ENCODE results near the gene ACP6. TPM values are rescaled to one million over a fixed set of nuclear protein-coding genes. Genes with fewer than 3 reads are reported as not detected.

Gene ACP6
- total RNA-seq, 1 experiment from 2014 or later = 14.4 TPM

DNA sequence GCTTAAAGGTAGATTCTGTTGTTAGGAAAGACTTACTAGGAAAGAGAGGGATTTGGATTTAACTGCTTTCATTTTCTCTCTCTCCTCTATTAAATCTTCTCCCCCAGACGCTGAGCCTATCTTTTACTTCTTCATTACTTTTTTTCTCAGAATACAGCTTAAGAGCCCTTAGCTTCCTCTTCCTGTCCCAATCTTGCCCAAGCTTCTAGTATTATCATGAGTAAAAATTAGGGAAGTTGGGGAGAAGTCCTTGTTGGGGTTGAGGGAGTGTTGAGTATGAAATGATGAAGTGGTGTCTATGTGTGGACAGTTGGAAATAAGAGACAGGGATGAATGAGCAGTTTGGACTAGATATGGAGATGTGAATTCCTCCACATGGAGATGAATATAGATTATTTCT, 35.0 kb downstream of the ACP6 start:
- no peak for TF ChIP-seq EZH2 (IDR thresholded peaks at IDR 0.05; ENCODE audit: borderline replicate concordance, low read depth, low read length, poor library complexity, severe bottlenecking)
- TF ChIP-seq, protein P1, sequence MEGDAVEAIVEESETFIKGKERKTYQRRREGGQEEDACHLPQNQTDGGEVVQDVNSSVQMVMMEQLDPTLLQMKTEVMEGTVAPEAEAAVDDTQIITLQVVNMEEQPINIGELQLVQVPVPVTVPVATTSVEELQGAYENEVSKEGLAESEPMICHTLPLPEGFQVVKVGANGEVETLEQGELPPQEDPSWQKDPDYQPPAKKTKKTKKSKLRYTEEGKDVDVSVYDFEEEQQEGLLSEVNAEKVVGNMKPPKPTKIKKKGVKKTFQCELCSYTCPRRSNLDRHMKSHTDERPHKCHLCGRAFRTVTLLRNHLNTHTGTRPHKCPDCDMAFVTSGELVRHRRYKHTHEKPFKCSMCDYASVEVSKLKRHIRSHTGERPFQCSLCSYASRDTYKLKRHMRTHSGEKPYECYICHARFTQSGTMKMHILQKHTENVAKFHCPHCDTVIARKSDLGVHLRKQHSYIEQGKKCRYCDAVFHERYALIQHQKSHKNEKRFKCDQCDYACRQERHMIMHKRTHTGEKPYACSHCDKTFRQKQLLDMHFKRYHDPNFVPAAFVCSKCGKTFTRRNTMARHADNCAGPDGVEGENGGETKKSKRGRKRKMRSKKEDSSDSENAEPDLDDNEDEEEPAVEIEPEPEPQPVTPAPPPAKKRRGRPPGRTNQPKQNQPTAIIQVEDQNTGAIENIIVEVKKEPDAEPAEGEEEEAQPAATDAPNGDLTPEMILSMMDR (conservative IDR thresholded peaks at IDR 0.05; ENCODE audit: low read depth, low read length) = no peak
- POLR2A ChIA-PET (ENCODE audit: low non-redundant PET) = no interaction called here
- intact Hi-C loops (cut with micrococcal nuclease; ENCODE audit: unreplicated experiment) = no loop called here
- H3K9me3 ChIP-seq (ENCODE audit: low read depth, low read length, poor library complexity, severe bottlenecking) = no peaks in the 10 kb centered on the region
- no peaks in the 10 kb centered on the region for H3K36me3 ChIP-seq (ENCODE audit: insufficient read depth, low read length, poor library complexity, severe bottlenecking)
- H3K4me3 ChIP-seq (ENCODE audit: low read depth, low read length, poor library complexity, severe bottlenecking) = no peak overlapping the region
- CTCF ChIA-PET = no interaction called here
- no peaks in the 10 kb centered on the region for H3K4me1 ChIP-seq (ENCODE audit: insufficient read depth, low read length, poor library complexity, severe bottlenecking)
- no peak for DNase-seq (ENCODE audit: low spot score)
- no TSS peak for BruUV-seq (replicated peaks)
- no peak overlapping the region for H3K27ac ChIP-seq (ENCODE audit: low read depth, low read length, poor library complexity, severe bottlenecking)
- H3K27me3 ChIP-seq (replicated peaks; ENCODE audit: insufficient read depth, low read depth, low read length, poor library complexity) = no peaks in the 10 kb centered on the region

DNA sequence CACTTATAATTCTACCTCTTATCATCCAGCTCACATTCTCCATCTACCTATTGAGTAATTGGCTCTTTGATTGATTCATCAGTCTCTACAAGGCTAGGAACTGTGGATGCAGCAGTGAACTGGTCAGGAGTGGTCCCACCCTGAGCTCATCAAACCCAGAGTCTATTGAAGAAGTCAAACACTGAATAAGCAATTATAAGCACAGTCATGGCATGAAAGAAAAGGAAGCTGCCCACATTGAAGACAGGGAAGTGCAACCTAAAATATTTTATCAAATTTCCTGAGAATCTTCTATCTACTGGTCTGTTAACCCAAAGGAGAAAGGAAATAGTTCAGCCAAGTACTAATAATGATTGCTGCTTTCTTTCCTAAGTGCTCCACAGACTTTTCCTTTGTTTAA, 35.7 kb downstream of the ACP6 start:
- Histone ChIP-seq H3K4me3 (ENCODE audit: low read depth, low read length, poor library complexity, severe bottlenecking) (no peak overlapping the region), H3K27ac (ENCODE audit: low read depth, low read length, poor library complexity, severe bottlenecking) (no peak overlapping the region), H3K4me1 (ENCODE audit: insufficient read depth, low read length, poor library complexity, severe bottlenecking) (no peaks in the 10 kb centered on the region), H3K27me3 (replicated peaks; ENCODE audit: insufficient read depth, low read depth, low read length, poor library complexity) (no peaks in the 10 kb centered on the region), H3K36me3 (ENCODE audit: insufficient read depth, low read length, poor library complexity, severe bottlenecking) (no peaks in the 10 kb centered on the region), H3K9me3 (ENCODE audit: low read depth, low read length, poor library complexity, severe bottlenecking) (no peaks in the 10 kb centered on the region)
- no peak for DNase-seq (ENCODE audit: low spot score)
- no TSS peak for BruUV-seq (replicated peaks)
- ChIA-PET POLR2A (ENCODE audit: low non-redundant PET) (no interaction called here), CTCF (no interaction called here)
- no peak for TF ChIP-seq EZH2 (IDR thresholded peaks at IDR 0.05; ENCODE audit: borderline replicate concordance, low read depth, low read length, poor library complexity, severe bottlenecking)
- TF ChIP-seq, protein P1 (conservative IDR thresholded peaks at IDR 0.05; ENCODE audit: low read depth, low read length) = no peak
- intact Hi-C loops (cut with micrococcal nuclease; ENCODE audit: unreplicated experiment) = no loop called here

DNA sequence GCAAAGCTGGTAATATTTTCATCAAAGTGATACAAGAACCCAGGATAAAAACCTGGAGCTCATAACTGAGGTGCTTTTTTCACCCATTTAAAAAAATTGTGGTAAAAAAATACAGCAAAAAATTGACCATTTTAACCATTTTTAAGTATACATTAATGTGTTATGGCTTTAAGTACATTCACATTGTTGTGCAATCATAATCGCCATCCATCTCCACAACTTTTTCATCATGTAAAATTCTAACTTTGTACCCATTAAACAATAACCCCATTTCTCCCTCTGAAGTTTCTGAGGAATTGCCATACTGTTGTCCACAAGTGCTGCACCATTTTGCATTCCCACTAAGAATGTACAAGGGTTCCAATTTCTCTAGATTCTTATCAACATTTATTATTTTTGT, 36.6 kb downstream of the ACP6 start:
- Histone ChIP-seq H3K36me3 (ENCODE audit: insufficient read depth, low read length, poor library complexity, severe bottlenecking) (no peaks in the 10 kb centered on the region), H3K27me3 (replicated peaks; ENCODE audit: insufficient read depth, low read depth, low read length, poor library complexity) (no peaks in the 10 kb centered on the region), H3K4me1 (ENCODE audit: insufficient read depth, low read length, poor library complexity, severe bottlenecking) (no peaks in the 10 kb centered on the region), H3K27ac (ENCODE audit: low read depth, low read length, poor library complexity, severe bottlenecking) (no peak overlapping the region), H3K9me3 (ENCODE audit: low read depth, low read length, poor library complexity, severe bottlenecking) (no peaks in the 10 kb centered on the region), H3K4me3 (ENCODE audit: low read depth, low read length, poor library complexity, severe bottlenecking) (no peak overlapping the region)
- DNase-seq (ENCODE audit: low spot score) = no peak
- ChIA-PET POLR2A (ENCODE audit: low non-redundant PET) (no interaction called here), CTCF (no interaction called here)
- TF ChIP-seq, protein P1 (conservative IDR thresholded peaks at IDR 0.05; ENCODE audit: low read depth, low read length) = no peak
- TF ChIP-seq EZH2 (IDR thresholded peaks at IDR 0.05; ENCODE audit: borderline replicate concordance, low read depth, low read length, poor library complexity, severe bottlenecking) = no peak
- no TSS peak for BruUV-seq (replicated peaks)
- intact Hi-C loops (cut with micrococcal nuclease; ENCODE audit: unreplicated experiment) = no loop called here
